Measurements from ENCODE around the gene CSNK1E. TPM values are rescaled to one million over a fixed set of nuclear protein-coding genes. Genes with fewer than 3 reads are reported as not detected.

Gene CSNK1E
- total and polyA plus RNA-seq, 10 of the 15 experiments (the other 5 are each of a cell fraction or from before 2014, with no cell fraction given): 5.9 to 107 (median 64.9) TPM

GRCh38 chr22:38243007-38243765 lies 74.0 kb downstream of the CSNK1E start:
- intact Hi-C loops (cut with micrococcal nuclease; ENCODE audit: unreplicated experiment): no loop called here
- Histone ChIP-seq H3K4me1 (ENCODE audit: control insufficient read depth, insufficient read depth, low read length) (peaks cover 12% of the 10 kb centered on the region), H3K27me3 (replicated peaks in 1 of 2; ENCODE audit: control insufficient read depth in 2 of 2, insufficient read depth in 2 of 2, low read length in 1 of 2) (no peaks in the 10 kb centered on the region), H3K9me3 (replicated peaks; ENCODE audit: control insufficient read depth, insufficient read depth, low read length) (no peaks in the 10 kb centered on the region), H2AFZ (ENCODE audit: control insufficient read depth, low read depth, low read length) (no peak overlapping the region), H4K20me1 (ENCODE audit: control insufficient read depth, insufficient read depth) (no peaks in the 10 kb centered on the region), H3K9ac (ENCODE audit: control insufficient read depth, insufficient read depth, low read length) (no peak overlapping the region), H3K79me2 (ENCODE audit: control insufficient read depth, insufficient read depth, low read length) (no peaks in the 10 kb centered on the region), H3K4me2 (ENCODE audit: control insufficient read depth, insufficient read depth) (no peak overlapping the region), H3K27ac (ENCODE audit: control insufficient read depth, insufficient read depth) (no peak overlapping the region), H3K36me3 (ENCODE audit: control insufficient read depth in 2 of 2, insufficient read depth in 2 of 2, low read length in 1 of 2) (peaks cover 3 to 12% of the 10 kb centered on the region in 2 experiments; a peak in 3 of 4 replicates), H3K4me3 (no peak overlapping the region)
- WGBS (ENCODE audit: insufficient coverage, insufficient replicate concordance, low lambda C conversion rate, missing lambda C conversion rate): 87% methylated on average over 20 of the region's 20 CpGs
- RAD21 ChIA-PET (ENCODE audit: unreplicated experiment): interaction anchor here (0.6 kb wide), 1 partner anchor 31 kb away, joined by 3 read pairs; no protein-coding TSS in a partner anchor
- no peak for FAIRE-seq
- ATAC-seq: no peak
- in situ Hi-C loops (cut with MboI): no loop called here
- DNase-seq (ENCODE audit: low read depth, low spot score): no peak
- SMC1A ChIA-PET (ENCODE audit: uncharacterized antibody, unreplicated experiment): no interaction called here
- POLR2A ChIA-PET: no interaction called here
- BruUV-seq (replicated peaks): no TSS peak
- CTCF ChIA-PET: no interaction called here
- TF ChIP-seq PAX5 (IDR thresholded peaks at IDR 0.05; ENCODE audit: borderline replicate concordance, low read depth, low read length): no peak
- TF ChIP-seq RB1 (IDR thresholded peaks at IDR 0.05; ENCODE audit: borderline replicate concordance): no peak
- no peak for TF ChIP-seq CBFB (IDR thresholded peaks at IDR 0.05; ENCODE audit: low read depth)
- TF ChIP-seq NKRF (conservative IDR thresholded peaks at IDR 0.05): no peak
- no peak for TF ChIP-seq POU2F2 (IDR thresholded peaks at IDR 0.05; ENCODE audit: borderline replicate concordance, low read depth, low read length)
- no peak for TF ChIP-seq ZBTB40 (IDR thresholded peaks at IDR 0.05; ENCODE audit: borderline replicate concordance)
- no peak for TF ChIP-seq FOXK2 (IDR thresholded peaks at IDR 0.05)
- TF ChIP-seq ZBED1 (IDR thresholded peaks at IDR 0.05; ENCODE audit: borderline replicate concordance): no peak
- TF ChIP-seq CREM (IDR thresholded peaks at IDR 0.05; ENCODE audit: low read depth): no peak
- no peak for TF ChIP-seq CEBPZ (IDR thresholded peaks at IDR 0.05; ENCODE audit: low read depth, low read length)
- no peak for TF ChIP-seq KDM1A (IDR thresholded peaks at IDR 0.05; ENCODE audit: borderline replicate concordance)
- TF ChIP-seq, protein P1, sequence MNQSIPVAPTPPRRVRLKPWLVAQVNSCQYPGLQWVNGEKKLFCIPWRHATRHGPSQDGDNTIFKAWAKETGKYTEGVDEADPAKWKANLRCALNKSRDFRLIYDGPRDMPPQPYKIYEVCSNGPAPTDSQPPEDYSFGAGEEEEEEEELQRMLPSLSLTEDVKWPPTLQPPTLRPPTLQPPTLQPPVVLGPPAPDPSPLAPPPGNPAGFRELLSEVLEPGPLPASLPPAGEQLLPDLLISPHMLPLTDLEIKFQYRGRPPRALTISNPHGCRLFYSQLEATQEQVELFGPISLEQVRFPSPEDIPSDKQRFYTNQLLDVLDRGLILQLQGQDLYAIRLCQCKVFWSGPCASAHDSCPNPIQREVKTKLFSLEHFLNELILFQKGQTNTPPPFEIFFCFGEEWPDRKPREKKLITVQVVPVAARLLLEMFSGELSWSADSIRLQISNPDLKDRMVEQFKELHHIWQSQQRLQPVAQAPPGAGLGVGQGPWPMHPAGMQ (IDR thresholded peaks at IDR 0.05; ENCODE audit: borderline replicate concordance): no peak
- TF ChIP-seq SUPT20H (IDR thresholded peaks at IDR 0.05; ENCODE audit: borderline replicate concordance, control insufficient read depth, low read depth, low read length): no peak
